ENCODE measurements around the gene BEND5. TPM values are rescaled to one million over a fixed set of nuclear protein-coding genes. Genes with fewer than 3 reads are reported as not detected.

Gene BEND5
- total RNA-seq, 1 donor from 2014 or later, result 23.9 TPM

- Mint-ChIP-seq H3K36me3 (ENCODE audit: insufficient read depth) (no peaks in the 10 kb centered on the region), H3K4me1 (ENCODE audit: low read depth) (peaks cover 8% of the 10 kb centered on the region), H3K9me3 (ENCODE audit: low read depth) (no peaks in the 10 kb centered on the region), H3K4me3 (ENCODE audit: low read depth) (no peak overlapping the region), H3K27me3 (peaks cover 14% of the 10 kb centered on the region), H3K27ac (no peak overlapping the region)
- DNase-seq (ENCODE audit: low spot score, unreplicated experiment), result no peak
- TF ChIP-seq, protein P1, sequence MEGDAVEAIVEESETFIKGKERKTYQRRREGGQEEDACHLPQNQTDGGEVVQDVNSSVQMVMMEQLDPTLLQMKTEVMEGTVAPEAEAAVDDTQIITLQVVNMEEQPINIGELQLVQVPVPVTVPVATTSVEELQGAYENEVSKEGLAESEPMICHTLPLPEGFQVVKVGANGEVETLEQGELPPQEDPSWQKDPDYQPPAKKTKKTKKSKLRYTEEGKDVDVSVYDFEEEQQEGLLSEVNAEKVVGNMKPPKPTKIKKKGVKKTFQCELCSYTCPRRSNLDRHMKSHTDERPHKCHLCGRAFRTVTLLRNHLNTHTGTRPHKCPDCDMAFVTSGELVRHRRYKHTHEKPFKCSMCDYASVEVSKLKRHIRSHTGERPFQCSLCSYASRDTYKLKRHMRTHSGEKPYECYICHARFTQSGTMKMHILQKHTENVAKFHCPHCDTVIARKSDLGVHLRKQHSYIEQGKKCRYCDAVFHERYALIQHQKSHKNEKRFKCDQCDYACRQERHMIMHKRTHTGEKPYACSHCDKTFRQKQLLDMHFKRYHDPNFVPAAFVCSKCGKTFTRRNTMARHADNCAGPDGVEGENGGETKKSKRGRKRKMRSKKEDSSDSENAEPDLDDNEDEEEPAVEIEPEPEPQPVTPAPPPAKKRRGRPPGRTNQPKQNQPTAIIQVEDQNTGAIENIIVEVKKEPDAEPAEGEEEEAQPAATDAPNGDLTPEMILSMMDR (IDR thresholded peaks at IDR 0.05; ENCODE audit: unreplicated experiment), result peak; percentile 36
Measured at GRCh38 chr1:48680411-48681035, 96.2 kb downstream of the BEND5 start.

- Mint-ChIP-seq H3K27me3 (peaks cover 20% of the 10 kb centered on the region), H3K9me3 (ENCODE audit: low read depth) (no peaks in the 10 kb centered on the region), H3K27ac (peak overlapping the region; percentile 75), H3K4me3 (ENCODE audit: low read depth) (no peak overlapping the region), H3K36me3 (ENCODE audit: insufficient read depth) (no peaks in the 10 kb centered on the region), H3K4me1 (ENCODE audit: low read depth) (peaks cover 8% of the 10 kb centered on the region)
- no peak for DNase-seq (ENCODE audit: low spot score, unreplicated experiment)
- TF ChIP-seq, protein P1 (IDR thresholded peaks at IDR 0.05; ENCODE audit: unreplicated experiment), result no peak
Measured at GRCh38 chr1:48679859-48680258, 96.8 kb downstream of the BEND5 start.

DNA sequence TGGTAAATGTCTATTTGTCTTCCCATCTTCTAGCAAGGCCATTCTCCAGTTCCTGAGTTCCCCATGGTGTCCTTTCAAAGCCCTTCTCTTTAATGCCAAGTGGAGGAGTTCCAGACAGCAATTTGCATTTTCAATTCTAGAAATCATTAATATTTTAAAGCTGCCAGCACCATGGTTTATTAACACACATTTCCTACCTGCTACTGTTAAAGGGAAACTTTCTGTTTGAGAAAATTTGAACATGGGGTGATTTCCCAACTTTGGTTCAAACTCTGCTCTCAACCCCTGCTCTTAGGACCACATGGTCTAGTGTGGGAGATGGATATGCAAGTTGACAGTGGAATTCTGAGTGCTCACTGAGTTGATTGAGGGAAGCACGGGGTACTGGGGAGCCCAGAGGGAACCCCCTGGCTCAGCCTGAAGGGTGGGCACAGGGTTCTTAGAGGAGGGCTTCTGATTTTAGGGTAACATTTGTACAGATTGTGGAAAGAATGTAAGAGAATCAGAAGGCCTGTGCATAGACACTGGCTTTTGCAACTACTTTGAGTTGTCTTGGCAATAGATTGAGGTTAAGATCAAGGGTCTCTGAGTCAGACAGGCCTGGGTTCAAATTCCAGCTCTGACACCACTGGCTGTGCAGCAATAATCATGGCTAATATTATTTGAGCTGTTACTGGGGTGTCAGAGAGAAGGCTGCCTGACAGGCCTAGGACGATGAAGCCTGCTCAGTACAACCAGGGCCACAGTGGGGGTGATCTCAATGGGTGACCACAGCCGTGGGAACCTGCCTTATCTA is 97.8 kb downstream of the BEND5 start:
- TF ChIP-seq, protein P1 (IDR thresholded peaks at IDR 0.05; ENCODE audit: unreplicated experiment), result no peak
- DNase-seq (ENCODE audit: low spot score, unreplicated experiment), result no peak
- Mint-ChIP-seq H3K36me3 (ENCODE audit: insufficient read depth) (no peaks in the 10 kb centered on the region), H3K4me3 (ENCODE audit: low read depth) (no peak overlapping the region), H3K27ac (no peak overlapping the region), H3K27me3 (peaks cover 21% of the 10 kb centered on the region), H3K4me1 (ENCODE audit: low read depth) (peaks cover 9% of the 10 kb centered on the region), H3K9me3 (ENCODE audit: low read depth) (no peaks in the 10 kb centered on the region)

All from progenitor cell of endocrine pancreas (in vitro differentiated cells).